ENCODE measurements around the gene RIPPLY3. TPM values are rescaled to one million over a fixed set of nuclear protein-coding genes. Genes with fewer than 3 reads are reported as not detected.
"Not testable (repeated sequence)": the region's sequence is repeated elsewhere in the genome, so short reads cannot be mapped to it uniquely, and the experiment has no call there.

Gene RIPPLY3
- total RNA-seq, 4 donors from 2014 or later: not detected

DNA sequence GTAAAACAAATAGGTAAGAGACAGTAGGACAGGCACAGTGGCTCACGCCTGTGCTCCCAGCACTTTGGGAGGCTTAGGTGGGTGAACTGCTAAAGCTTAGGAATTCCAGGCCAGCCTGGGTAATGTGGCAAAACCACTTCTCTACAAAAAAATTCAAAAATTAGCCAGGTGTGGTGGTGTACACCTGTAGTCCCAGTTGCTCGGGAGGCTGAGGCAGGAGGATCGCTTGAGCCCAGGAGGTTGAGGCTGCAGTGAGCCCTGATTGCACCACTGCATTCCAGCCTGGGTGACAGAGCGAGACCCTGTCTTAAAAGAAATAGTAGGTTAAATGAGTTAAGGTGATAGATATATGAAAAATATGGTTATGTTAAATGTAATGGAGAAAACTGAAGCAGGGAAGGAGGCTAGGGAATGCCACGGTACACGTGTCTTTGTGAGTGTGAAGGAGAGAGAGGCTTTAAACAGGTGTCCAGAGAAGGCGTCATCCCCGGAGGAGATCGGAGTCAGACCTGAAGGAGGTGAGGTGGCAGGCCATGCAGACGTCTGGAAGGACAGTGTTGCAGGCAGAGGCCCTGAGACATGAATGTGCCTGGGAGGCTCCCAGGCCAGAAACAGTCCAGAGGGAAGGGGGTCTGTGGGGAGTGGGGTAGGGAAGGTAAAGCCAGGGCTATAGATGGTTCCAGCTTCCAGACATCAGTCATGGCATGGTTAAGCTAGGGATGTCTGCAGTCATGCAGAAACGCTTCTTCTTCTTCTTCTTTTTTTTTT, 7.2 kb upstream of the RIPPLY3 start:
- Histone ChIP-seq H3K27me3 (no peaks in the 10 kb centered on the region), H3K4me3 (replicated peaks in 1 of 3) (no peak overlapping the region), H3K36me3 (no peaks in the 10 kb centered on the region), H3K4me1 (no peaks in the 10 kb centered on the region), H3K9me3 (no peaks in the 10 kb centered on the region), H3K27ac (no peak overlapping the region)
- intact Hi-C loops (cut with DNase I): no loop called here
- WGBS, 2 donors: 83 to 91% methylated on average over 11 of the region's 11 CpGs
- DNase-seq: no peak
- TF ChIP-seq POLR2A (IDR thresholded peaks at IDR 0.05): no peak

DNA sequence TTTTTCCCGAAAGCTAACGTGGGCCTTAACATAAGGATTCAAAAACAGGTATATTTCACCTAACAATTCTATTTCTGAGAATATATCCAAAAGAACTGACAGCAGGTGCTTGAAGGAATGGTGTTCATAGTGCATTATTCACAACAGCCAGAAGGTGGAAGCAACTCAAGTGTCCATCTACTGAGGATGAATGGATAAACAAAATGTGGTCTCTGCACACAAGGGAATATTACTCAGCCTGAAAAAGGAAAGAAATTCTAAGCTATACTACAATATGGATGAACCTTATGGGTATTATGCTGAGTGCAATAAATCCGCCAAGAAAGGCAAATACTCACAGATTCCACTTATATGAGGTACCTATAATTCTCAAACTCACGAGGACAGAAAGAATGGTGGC, 6.1 kb upstream of the RIPPLY3 start:
- H3K27ac ChIP-seq: no peak overlapping the region
- no peaks in the 10 kb centered on the region for H3K4me1 ChIP-seq
- DNase-seq: no peak
- H3K4me3 ChIP-seq (replicated peaks in 1 of 3): no peak overlapping the region
- H3K27me3 ChIP-seq: no peaks in the 10 kb centered on the region
- no peaks in the 10 kb centered on the region for H3K36me3 ChIP-seq
- no peaks in the 10 kb centered on the region for H3K9me3 ChIP-seq
- TF ChIP-seq, protein P1, sequence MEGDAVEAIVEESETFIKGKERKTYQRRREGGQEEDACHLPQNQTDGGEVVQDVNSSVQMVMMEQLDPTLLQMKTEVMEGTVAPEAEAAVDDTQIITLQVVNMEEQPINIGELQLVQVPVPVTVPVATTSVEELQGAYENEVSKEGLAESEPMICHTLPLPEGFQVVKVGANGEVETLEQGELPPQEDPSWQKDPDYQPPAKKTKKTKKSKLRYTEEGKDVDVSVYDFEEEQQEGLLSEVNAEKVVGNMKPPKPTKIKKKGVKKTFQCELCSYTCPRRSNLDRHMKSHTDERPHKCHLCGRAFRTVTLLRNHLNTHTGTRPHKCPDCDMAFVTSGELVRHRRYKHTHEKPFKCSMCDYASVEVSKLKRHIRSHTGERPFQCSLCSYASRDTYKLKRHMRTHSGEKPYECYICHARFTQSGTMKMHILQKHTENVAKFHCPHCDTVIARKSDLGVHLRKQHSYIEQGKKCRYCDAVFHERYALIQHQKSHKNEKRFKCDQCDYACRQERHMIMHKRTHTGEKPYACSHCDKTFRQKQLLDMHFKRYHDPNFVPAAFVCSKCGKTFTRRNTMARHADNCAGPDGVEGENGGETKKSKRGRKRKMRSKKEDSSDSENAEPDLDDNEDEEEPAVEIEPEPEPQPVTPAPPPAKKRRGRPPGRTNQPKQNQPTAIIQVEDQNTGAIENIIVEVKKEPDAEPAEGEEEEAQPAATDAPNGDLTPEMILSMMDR (IDR thresholded peaks at IDR 0.05): no peak
- TF ChIP-seq POLR2A (IDR thresholded peaks at IDR 0.05): no peak
- WGBS, 2 donors: 79 to 93% methylated on average over 4 of the region's 4 CpGs
- intact Hi-C loops (cut with DNase I): no loop called here

DNA sequence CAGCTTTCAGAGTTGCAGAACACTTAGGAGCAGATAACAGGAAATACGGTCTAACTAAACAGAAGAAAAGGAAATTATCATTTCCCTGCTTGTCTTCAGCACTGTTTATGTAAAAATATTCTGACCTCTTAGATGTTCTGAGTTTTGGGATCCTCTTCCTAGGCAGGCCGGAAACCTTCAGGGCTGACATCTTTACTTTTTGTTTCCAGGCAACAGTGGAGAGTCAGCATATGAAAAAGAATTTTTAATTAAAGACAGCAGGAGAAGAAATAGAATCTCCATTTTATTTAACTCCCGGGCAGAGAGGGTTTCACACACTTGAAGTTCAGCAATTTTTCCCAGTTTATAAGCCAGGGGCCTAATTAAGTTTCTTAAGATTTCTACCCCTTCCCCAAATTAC, 5.1 kb upstream of the RIPPLY3 start:
- H3K27me3 ChIP-seq: no peaks in the 10 kb centered on the region
- no peaks in the 10 kb centered on the region for H3K36me3 ChIP-seq
- DNase-seq: no peak
- H3K4me3 ChIP-seq (replicated peaks in 1 of 3): no peak overlapping the region
- no peaks in the 10 kb centered on the region for H3K9me3 ChIP-seq
- TF ChIP-seq, protein P1 (IDR thresholded peaks at IDR 0.05): no peak
- TF ChIP-seq POLR2A (IDR thresholded peaks at IDR 0.05): no peak
- H3K27ac ChIP-seq: no peak overlapping the region
- 59 to 63% methylated on average over 3 of the region's 3 CpGs for WGBS, 2 donors
- H3K4me1 ChIP-seq: peaks cover 0 to 7% of the 10 kb centered on the region in 2 donors
- intact Hi-C loops (cut with DNase I): no loop called here

DNA sequence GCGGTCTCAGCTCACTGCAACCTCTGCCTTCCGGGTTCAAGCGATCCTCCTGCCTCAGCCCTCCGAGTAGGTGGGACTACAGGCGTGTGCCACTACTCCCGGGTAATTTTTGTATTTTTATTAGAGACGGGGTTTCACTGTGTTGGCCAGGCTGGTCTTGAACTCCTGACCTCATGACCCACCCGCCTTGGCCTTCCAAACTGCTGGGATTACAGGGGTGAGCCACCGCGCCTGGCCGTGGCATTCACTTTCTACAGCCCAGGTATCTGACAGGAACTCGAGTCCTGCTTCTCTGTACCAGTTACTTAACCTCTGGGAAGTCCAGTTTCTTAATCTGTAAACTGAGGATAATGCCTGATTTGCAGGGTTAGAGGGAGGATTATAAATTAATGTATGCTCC, 3.7 kb upstream of the RIPPLY3 start:
- H3K27ac ChIP-seq; H3K9me3 ChIP-seq; H3K36me3 ChIP-seq; intact Hi-C loops (cut with DNase I); H3K27me3 ChIP-seq; DNase-seq; H3K4me3 ChIP-seq (replicated peaks in 1 of 3): not testable (repeated sequence)
- 85 to 89% methylated on average over 12 of the region's 12 CpGs for WGBS, 2 donors
- H3K4me1 ChIP-seq: peaks cover 4 to 14% of the 10 kb centered on the region in 2 donors

DNA sequence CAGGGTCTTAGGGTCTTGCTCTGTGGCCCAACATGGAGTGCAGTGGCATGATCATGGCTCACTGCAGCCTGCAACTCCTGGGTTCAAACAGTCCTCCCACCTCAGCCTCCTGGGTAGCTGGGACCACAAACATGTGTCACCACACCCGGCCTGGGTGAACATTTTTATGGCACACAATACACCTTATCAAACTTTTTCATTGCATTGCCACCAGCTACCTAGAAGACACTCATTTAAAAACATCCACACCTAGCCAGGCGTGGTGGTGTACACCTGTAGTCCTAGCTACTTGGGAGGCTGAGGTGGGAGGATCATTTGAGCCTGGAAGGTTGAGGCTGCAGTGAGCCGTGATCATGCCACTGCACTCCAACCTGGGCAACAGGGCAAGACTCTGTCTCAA, 2.6 kb upstream of the RIPPLY3 start:
- intact Hi-C loops (cut with DNase I); DNase-seq; H3K27ac ChIP-seq; H3K36me3 ChIP-seq; H3K27me3 ChIP-seq; H3K9me3 ChIP-seq; H3K4me3 ChIP-seq (replicated peaks in 1 of 3): not testable (repeated sequence)
- peaks cover 4 to 14% of the 10 kb centered on the region in 2 donors for H3K4me1 ChIP-seq
- 73 to 84% methylated on average over 3 of the region's 3 CpGs for WGBS, 2 donors

DNA sequence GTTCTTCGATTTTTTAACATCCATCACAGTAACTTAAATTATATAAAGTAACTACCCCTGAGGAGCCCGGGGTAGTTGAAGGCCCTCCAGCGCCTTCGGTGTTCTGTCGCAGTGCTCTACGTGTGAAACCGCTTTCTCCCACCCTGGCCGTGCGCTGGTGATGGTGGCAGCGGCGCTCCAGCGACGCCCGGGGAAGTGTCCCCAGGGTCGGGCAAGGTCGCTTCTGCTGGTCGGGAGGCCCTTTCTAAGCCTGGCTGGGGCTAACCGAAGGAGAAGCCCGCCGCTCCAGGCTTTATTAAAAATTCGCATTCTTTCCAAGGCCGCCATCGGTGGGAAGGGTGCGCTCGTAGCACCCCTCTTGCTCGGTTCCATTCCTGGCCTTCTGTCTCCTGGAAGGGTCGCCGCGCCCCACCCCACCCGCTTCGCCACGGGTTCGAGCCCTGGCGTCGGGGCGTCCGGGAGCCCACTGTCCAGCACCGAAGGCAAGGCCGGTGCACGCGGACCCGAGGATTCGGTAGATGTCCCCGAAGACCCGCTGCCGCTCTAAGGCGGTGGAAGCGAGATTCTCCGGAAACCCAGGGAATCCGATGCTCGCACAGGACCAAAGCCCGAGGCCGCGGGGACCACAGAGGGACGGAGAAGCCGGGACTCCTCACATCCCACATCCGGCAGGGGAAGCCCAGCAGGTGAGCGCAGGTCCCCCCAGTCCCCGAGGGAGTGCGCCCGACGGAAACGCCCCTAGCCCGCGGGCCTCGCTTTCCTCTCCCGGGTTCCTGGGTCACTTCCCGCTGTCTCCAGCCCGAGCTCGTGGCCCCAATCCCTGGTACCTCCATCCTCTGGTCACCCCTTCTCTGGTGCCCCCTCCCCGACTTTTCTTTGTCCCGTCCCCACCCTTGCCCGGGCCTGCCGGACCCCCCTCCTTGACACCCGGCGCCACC, 685 bp upstream of the RIPPLY3 start:
- intact Hi-C loops (cut with DNase I): no loop called here
- Histone ChIP-seq H3K27me3 (no peaks in the 10 kb centered on the region), H3K27ac (no peak overlapping the region), H3K36me3 (no peaks in the 10 kb centered on the region), H3K9me3 (no peaks in the 10 kb centered on the region), H3K4me1 (peaks cover 4 to 14% of the 10 kb centered on the region in 2 donors), H3K4me3 (replicated peaks in 1 of 3) (peak overlapping the region in 2 of 3 donors; percentile 2 to 37)
- DNase-seq: no peak
- TF ChIP-seq, protein P1 (IDR thresholded peaks at IDR 0.05): no peak
- TF ChIP-seq POLR2A (IDR thresholded peaks at IDR 0.05): no peak
- 27 to 35% methylated on average over 24 to 55 of the region's 76 CpGs for WGBS, 2 donors
